ENCODE measurements around the gene TMC2.

The TMC2 gene

GRCh38 chr20:2527762-2528161 is 8.6 kb upstream of the TMC2 start:
- ChIA-PET CTCF (no interaction called here), POLR2A (interaction anchor here (1.7 to 1.8 kb wide), 2 partner anchors 124 to 125 kb away, joined by 4 to 6 read pairs; partner anchors contain the start of gene NOP56)
- no peak for DNase-seq (ENCODE audit: extremely low spot score)
- TF ChIP-seq HDGF (IDR thresholded peaks at IDR 0.05; ENCODE audit: borderline replicate concordance) (no peak), LEF1 (IDR thresholded peaks at IDR 0.05; ENCODE audit: borderline replicate concordance) (no peak), CTBP1 (IDR thresholded peaks at IDR 0.05; ENCODE audit: borderline replicate concordance) (no peak), SUZ12 (IDR thresholded peaks at IDR 0.05) (no peak), PKNOX1 (IDR thresholded peaks at IDR 0.05) (no peak), ARNT (IDR thresholded peaks at IDR 0.05) (no peak), BHLHE40 (IDR thresholded peaks at IDR 0.05; ENCODE audit: borderline replicate concordance) (no peak), NFRKB (IDR thresholded peaks at IDR 0.05) (no peak), FOXA1 (IDR thresholded peaks at IDR 0.05) (no peak), ELF4 (IDR thresholded peaks at IDR 0.05) (no peak), FOXM1 (IDR thresholded peaks at IDR 0.05; ENCODE audit: borderline replicate concordance) (no peak), TARDBP (IDR thresholded peaks at IDR 0.05) (no peak), L3MBTL2 (conservative IDR thresholded peaks at IDR 0.05) (no peak), SP1 (IDR thresholded peaks at IDR 0.05) (no peak), FOXK2 (IDR thresholded peaks at IDR 0.05) (no peak), ZNF384 (IDR thresholded peaks at IDR 0.05) (no peak)

GRCh38 chr20:2528671-2529271 is 7.6 kb upstream of the TMC2 start:
- ChIA-PET CTCF (interaction anchor here (0.6 to 1.2 kb wide), 4 partner anchors 9 to 928 kb away, joined by 3 read pairs; no protein-coding TSS in a partner anchor), POLR2A (interaction anchor here (0.6 to 1.8 kb wide), 4 partner anchors 11 to 124 kb away, joined by 3 to 6 read pairs (median 4); partner anchors contain the start of gene NOP56)
- DNase-seq (ENCODE audit: extremely low spot score), result no peak
- TF ChIP-seq CTBP1 (IDR thresholded peaks at IDR 0.05; ENCODE audit: borderline replicate concordance), result no peak
- TF ChIP-seq HDGF (IDR thresholded peaks at IDR 0.05; ENCODE audit: borderline replicate concordance), result no peak
- no peak for TF ChIP-seq PKNOX1 (IDR thresholded peaks at IDR 0.05)
- TF ChIP-seq TARDBP (IDR thresholded peaks at IDR 0.05), result no peak
- no peak for TF ChIP-seq SUZ12 (IDR thresholded peaks at IDR 0.05)
- no peak for TF ChIP-seq ZNF384 (IDR thresholded peaks at IDR 0.05)

- ChIA-PET POLR2A (no interaction called here), CTCF (interaction anchor here (1.2 kb wide), 1 partner anchor 11 kb away, joined by 7 read pairs; no protein-coding TSS in a partner anchor)
- no peak for TF ChIP-seq NFRKB (IDR thresholded peaks at IDR 0.05)
- no peak for TF ChIP-seq FOXM1 (IDR thresholded peaks at IDR 0.05; ENCODE audit: borderline replicate concordance)
- TF ChIP-seq LEF1 (IDR thresholded peaks at IDR 0.05; ENCODE audit: borderline replicate concordance), result no peak
- TF ChIP-seq TARDBP (IDR thresholded peaks at IDR 0.05), result no peak
- TF ChIP-seq FOXA1 (IDR thresholded peaks at IDR 0.05), result no peak
- TF ChIP-seq SP1 (IDR thresholded peaks at IDR 0.05), result no peak
- TF ChIP-seq SUZ12 (IDR thresholded peaks at IDR 0.05), result no peak
- TF ChIP-seq ZNF384 (IDR thresholded peaks at IDR 0.05), result no peak
- no peak for TF ChIP-seq FOXK2 (IDR thresholded peaks at IDR 0.05)
- TF ChIP-seq CTBP1 (IDR thresholded peaks at IDR 0.05; ENCODE audit: borderline replicate concordance), result no peak
- no peak for TF ChIP-seq L3MBTL2 (conservative IDR thresholded peaks at IDR 0.05)
- TF ChIP-seq HDGF (IDR thresholded peaks at IDR 0.05; ENCODE audit: borderline replicate concordance), result no peak
- DNase-seq (ENCODE audit: extremely low spot score), result no peak
These were observed 3.3 kb upstream of the TMC2 start for GRCh38 chr20:2533118-2533517.

GRCh38 chr20:2535711-2536559 is 438 bp upstream of the TMC2 start:
- ChIA-PET POLR2A (no interaction called here), CTCF (no interaction called here)

GRCh38 chr20:2537101-2537500 is 728 bp downstream of the TMC2 start:
- ChIA-PET POLR2A (no interaction called here), CTCF (interaction anchor here (0.7 kb wide), 1 partner anchor 15 kb away, joined by 3 read pairs; no protein-coding TSS in a partner anchor)
- no peak for DNase-seq (ENCODE audit: extremely low spot score)
- TF ChIP-seq NFRKB (IDR thresholded peaks at IDR 0.05), result no peak
- TF ChIP-seq SP1 (IDR thresholded peaks at IDR 0.05), result no peak
- no peak for TF ChIP-seq HDGF (IDR thresholded peaks at IDR 0.05; ENCODE audit: borderline replicate concordance)
- no peak for TF ChIP-seq ZNF384 (IDR thresholded peaks at IDR 0.05)
- TF ChIP-seq FOXA1 (IDR thresholded peaks at IDR 0.05), result no peak
- TF ChIP-seq LEF1 (IDR thresholded peaks at IDR 0.05; ENCODE audit: borderline replicate concordance), result no peak
- no peak for TF ChIP-seq FOXK2 (IDR thresholded peaks at IDR 0.05)
- TF ChIP-seq ELF4 (IDR thresholded peaks at IDR 0.05), result no peak
- TF ChIP-seq FOXM1 (IDR thresholded peaks at IDR 0.05; ENCODE audit: borderline replicate concordance), result no peak
- no peak for TF ChIP-seq CTBP1 (IDR thresholded peaks at IDR 0.05; ENCODE audit: borderline replicate concordance)
- no peak for TF ChIP-seq L3MBTL2 (conservative IDR thresholded peaks at IDR 0.05)
- no peak for TF ChIP-seq PKNOX1 (IDR thresholded peaks at IDR 0.05)
- no peak for TF ChIP-seq BHLHE40 (IDR thresholded peaks at IDR 0.05; ENCODE audit: borderline replicate concordance)
- TF ChIP-seq SUZ12 (IDR thresholded peaks at IDR 0.05), result no peak

More at GRCh38 chr20:2535711-2536559, 438 bp upstream of the TMC2 start:
- DNase-seq (ENCODE audit: extremely low spot score), result no peak
- TF ChIP-seq PKNOX1 (IDR thresholded peaks at IDR 0.05) (no peak), ELF4 (IDR thresholded peaks at IDR 0.05) (no peak), HDGF (IDR thresholded peaks at IDR 0.05; ENCODE audit: borderline replicate concordance) (no peak), SP1 (IDR thresholded peaks at IDR 0.05) (no peak)

Data from HEK293T (cell line).